ENCODE results near the gene SERPINB6. TPM values are rescaled to one million over a fixed set of nuclear protein-coding genes. Genes with fewer than 3 reads are reported as not detected.

Gene SERPINB6
- total and polyA plus RNA-seq, 9 of the 15 experiments (the other 6 are each of a cell fraction or from before 2014, with no cell fraction given), result 86.6 to 211 (median 143) TPM

- TF ChIP-seq CCNT2 (IDR thresholded peaks at IDR 0.05; ENCODE audit: borderline replicate concordance, extremely low read depth, insufficient read length, low read depth, low read length), result peak; percentile 71
- TF ChIP-seq CTCF (IDR thresholded peaks at IDR 0.05 in 2 of 3, conservative IDR thresholded peaks at IDR 0.05 in 1 of 3; ENCODE audit: insufficient read depth in 2 of 3, low read depth in 1 of 3, low read length in 3 of 3), result no peak
- no peak for TF ChIP-seq ZBTB12 (CRISPR knock-in tag; IDR thresholded peaks at IDR 0.05)
- TF ChIP-seq RUNX1 (IDR thresholded peaks at IDR 0.05; ENCODE audit: low read depth), result no peak
- no peak for TF ChIP-seq CBX1 (IDR thresholded peaks at IDR 0.05; ENCODE audit: low read depth)
- no peak for TF ChIP-seq ZNF707 (CRISPR knock-in tag; conservative IDR thresholded peaks at IDR 0.05)
- TF ChIP-seq PHB2 (IDR thresholded peaks at IDR 0.05; ENCODE audit: low read depth), result peak; percentile 21; the same call in 1 of the 2 replicates
- TF ChIP-seq PURB (CRISPR knock-in tag; IDR thresholded peaks at IDR 0.05; ENCODE audit: low read depth), result no peak
- TF ChIP-seq KLF16 (IDR thresholded peaks at IDR 0.05), result peak; percentile 93
- TF ChIP-seq ZNF224 (CRISPR knock-in tag; IDR thresholded peaks at IDR 0.05), result no peak
- TF ChIP-seq BACH1 (tag; IDR thresholded peaks at IDR 0.05), result peak; percentile 16; the same call in 1 of the 2 replicates
- no peak for TF ChIP-seq FOS (IDR thresholded peaks at IDR 0.05; ENCODE audit: extremely low read depth, insufficient read length)
- peak; percentile 86 for TF ChIP-seq HDAC3 (IDR thresholded peaks at IDR 0.05; ENCODE audit: borderline replicate concordance, partially characterized antibody)
- TF ChIP-seq ZNF766 (CRISPR knock-in tag; conservative IDR thresholded peaks at IDR 0.05), result 0 out of 2 replicates have a peak, but pooled peaks have one; percentile 27
- TF ChIP-seq GTF2E2 (tag; IDR thresholded peaks at IDR 0.05), result peak; percentile 98
- no peak for TF ChIP-seq HLTF (IDR thresholded peaks at IDR 0.05)
- TF ChIP-seq POLR2A (conservative IDR thresholded peaks at IDR 0.05), result peak; percentile 73
- peak; percentile 48; the same call in 1 of the 2 replicates for TF ChIP-seq PHF8 (IDR thresholded peaks at IDR 0.05; ENCODE audit: borderline replicate concordance, low read length)
- TF ChIP-seq THRAP3 (IDR thresholded peaks at IDR 0.05; ENCODE audit: borderline replicate concordance), result no peak; the same call in 1 of the 2 replicates
- TF ChIP-seq BCLAF1 (IDR thresholded peaks at IDR 0.05; ENCODE audit: borderline replicate concordance in 1 of 2, control insufficient read depth in 1 of 2, low read depth in 2 of 2, low read length in 1 of 2), result peak; percentile 68 to 97; a peak in 2 of 4 replicates
- no peak; the same call in 1 of the 2 replicates for TF ChIP-seq ZKSCAN1 (IDR thresholded peaks at IDR 0.05; ENCODE audit: low read depth, low read length)
- TF ChIP-seq ZNF436 (CRISPR knock-in tag; IDR thresholded peaks at IDR 0.05), result no peak
These were observed 18.2 kb upstream of the SERPINB6 start (continued) for GRCh38 chr6:2989332-2990247.

Measured in K562 (cell line).